CD4-positive, alpha-beta T cell treated with Interleukin-6 at 100 ng/mL for 8 hours (primary cell): ENCODE measurements around the gene INKA2.
"Not testable (repeated sequence)": the region's sequence is repeated elsewhere in the genome, so short reads cannot be mapped to it uniquely, and the experiment has no call there.

ENCODE experiments used
- DNase-seq: peaks from one replicate; pipeline ENCODE4 v3.0.0-alpha.2; 2020; ENCODE audit warnings: mixed read lengths, low spot score

Gene INKA2

DNA sequence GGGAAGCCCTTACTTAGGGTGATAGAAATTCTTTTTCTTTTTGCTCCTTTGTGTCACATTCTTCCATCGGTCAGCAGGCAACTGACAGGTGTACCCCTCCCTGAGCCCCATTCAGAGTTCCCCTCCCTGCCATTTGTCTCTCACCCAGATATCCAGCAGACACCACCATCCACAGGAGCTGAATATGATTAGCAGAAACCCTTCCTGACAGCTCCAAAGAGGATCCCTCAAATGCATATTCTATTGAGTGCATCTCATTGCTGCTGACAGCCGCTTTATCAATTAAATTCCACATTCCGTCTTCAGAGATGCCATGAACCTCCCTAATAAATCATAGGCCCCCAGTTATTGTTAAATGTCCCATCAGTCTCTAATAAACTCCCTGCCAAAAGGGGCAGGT lies 10.4 kb upstream of the INKA2 start:
- no peak for DNase-seq

GRCh38 chr1:111747947-111748346 lies 8.8 kb upstream of the INKA2 start:
- no peak for DNase-seq

GRCh38 chr1:111747282-111747734 lies 8.1 kb upstream of the INKA2 start:
- peak; percentile 77 for DNase-seq

DNA sequence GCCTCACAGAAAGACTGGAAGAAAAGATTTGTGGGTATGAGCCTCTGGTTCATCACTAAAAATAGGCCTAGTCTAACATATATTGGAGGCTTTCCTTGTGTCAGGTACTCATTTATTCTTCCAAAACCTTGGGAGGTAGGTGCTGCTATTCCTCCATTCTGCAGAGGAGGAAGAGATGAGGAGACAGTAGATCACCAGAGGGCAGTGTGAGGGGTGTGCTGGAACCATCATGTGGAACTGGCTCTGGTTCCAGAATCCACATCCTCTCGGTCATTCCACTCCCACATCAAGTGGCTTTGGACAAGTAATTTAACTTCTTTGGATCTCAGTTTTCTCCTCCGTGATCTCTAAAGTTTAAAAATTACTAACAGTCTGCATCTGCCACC lies 7.4 kb upstream of the INKA2 start:
- no peak for DNase-seq

DNA sequence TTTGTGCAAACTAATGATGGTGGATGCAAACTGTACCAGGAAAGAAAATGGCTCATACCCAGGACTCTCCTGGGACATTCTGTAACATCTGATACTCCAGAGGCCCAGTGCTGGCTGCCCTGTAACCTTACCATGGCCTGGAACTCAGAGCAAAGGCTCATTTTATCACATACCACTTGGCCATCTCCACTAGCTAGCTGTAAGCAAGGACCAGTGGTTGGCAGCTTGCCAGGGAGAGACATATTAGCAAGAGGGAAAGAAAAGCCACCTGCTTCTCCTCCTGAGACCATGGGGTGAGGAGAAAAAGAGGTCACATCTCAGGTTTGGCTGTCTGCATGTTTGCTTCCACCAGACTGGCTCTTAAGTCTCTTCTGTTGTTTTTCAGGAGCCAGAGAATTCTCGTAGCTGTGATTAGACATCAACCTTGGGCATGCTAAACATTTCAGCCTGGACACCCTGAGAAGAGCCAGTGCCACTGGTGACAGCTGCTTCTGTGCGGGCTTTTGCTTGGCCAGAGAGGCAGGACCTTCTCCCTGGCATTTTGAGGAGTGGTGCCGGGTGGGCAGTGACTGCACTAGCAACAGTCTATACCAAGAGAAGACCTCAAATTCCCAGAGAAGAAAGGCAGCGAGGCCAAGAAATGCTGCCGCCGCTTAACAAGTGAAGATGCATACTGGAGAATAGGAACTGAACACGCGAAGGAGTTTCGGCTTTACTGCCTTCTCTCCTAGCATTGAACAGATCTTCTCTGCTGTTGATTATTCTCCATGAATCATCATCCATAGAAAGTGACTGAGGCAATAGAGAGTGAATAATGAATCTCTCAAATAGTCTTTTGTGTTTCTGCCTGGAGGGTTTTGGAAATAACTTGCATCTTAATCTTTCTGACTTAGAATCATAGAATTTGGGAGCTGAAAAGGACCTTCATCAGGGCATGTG lies 6.7 kb upstream of the INKA2 start:
- DNase-seq = no peak

- DNase-seq = no peak
These were observed 4.5 kb upstream of the INKA2 start for GRCh38 chr1:111743679-111744101.

- no peak for DNase-seq
These were observed 3.8 kb upstream of the INKA2 start for GRCh38 chr1:111742938-111743549.

DNA sequence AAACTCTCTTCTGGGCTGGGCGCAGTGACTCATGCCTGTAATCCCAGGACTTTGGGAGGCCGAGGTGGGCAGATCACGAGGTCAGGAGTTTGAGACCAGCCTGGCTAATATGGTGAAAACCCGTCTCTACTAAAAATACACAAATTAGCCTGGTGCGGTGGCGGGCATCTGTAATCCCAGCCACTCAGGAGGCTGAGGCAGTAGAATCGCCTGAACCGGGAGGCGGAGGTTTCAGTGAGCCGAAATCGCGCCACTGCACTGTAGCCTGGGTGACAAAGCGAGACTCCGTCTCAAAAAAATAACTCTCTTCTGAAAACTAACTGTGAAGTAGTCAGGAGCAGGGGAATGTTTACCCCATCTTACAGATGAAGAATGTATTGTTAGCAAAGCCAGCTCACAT lies 3.1 kb upstream of the INKA2 start:
- DNase-seq = not testable (repeated sequence)

GRCh38 chr1:111739925-111740765 lies 950 bp upstream of the INKA2 start:
- no peak for DNase-seq

- peak; percentile 21 for DNase-seq
These were observed 580 bp downstream of the INKA2 start for GRCh38 chr1:111738436-111739193.

- no peak for DNase-seq
These were observed 1.1 kb downstream of the INKA2 start for GRCh38 chr1:111738133-111738435.

DNA sequence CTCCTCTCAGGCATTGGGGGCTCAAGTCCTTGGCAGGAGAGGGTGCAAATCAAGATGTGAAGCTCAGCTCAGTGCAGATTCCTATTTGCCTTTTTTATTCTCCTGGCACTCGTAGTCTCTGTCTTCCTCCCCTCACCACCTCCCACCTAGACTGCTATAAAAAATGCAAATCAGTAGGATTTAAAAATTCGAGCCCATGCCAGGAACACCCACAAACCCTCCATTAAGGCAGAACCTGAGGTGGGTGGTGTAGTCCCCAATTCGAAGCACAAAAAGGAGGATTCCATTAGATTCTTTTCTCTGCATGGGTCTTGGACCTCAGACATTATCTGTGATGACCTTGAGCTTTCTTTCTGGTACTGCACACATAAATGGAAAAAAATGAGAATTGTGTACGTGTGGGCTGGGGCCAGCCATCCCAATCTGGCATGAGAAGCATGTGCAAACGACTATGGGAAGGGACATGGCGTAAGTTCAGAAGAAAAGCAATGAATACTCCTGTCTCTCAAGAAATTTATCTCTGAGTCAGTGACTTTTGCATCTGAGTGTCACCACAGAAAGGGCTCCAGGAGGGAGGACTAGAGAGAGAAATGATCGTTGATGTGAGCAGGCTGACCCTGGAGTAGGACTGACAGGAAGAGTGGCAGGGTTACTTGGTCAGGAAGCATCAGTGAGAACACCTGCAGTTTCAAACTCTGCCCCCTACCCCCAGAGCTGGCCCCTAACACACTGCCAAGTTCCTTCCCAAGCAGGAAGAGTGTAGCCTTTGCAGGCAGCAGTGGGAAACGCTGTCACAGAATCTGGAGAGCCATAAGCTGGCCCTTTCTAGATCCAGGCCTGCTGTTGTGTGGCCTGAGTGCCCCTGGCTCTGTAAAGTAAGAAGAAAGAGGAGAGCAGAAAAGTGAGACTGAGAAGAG lies 1.7 kb downstream of the INKA2 start:
- no peak for DNase-seq

- DNase-seq = no peak
These were observed 2.5 kb downstream of the INKA2 start for GRCh38 chr1:111736548-111737215.

GRCh38 chr1:111735858-111736544 lies 3.2 kb downstream of the INKA2 start:
- no peak for DNase-seq

DNA sequence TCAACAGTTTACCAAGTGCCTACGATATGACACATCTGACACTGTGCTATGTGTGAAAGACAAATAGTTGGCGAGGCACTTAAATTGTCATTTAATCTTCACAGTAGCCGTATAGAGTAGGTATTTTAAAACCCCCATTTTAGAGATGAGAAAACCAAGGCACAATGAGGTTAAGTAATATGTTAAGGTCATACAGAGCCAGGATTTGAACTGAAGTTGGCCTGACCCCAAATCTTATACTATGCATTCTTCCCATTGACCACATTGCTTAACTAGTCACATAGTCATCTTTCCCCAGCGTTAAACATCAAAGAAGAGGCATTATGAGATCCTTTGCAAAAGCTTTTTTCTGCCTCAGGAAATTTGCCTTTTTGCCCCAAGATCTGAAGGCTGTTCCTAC lies 3.9 kb downstream of the INKA2 start:
- no peak for DNase-seq

DNA sequence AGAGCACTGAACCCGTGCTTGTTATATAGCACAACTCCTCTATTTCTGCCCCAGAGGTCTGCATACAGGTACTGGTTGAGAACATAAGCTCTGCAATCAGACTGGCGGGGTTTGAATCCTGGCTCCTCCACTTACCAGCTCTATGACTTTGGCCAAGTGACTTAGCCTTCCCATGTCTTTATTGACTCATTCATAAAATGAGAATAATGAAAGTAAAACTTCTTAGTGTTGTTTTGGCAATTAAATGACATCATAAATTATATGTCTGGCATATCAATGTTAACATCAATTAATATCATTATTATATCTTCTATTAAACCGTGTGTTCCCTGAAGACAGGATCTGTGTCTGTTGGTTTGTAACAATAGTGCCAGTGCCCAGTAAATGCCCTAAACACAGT lies 4.3 kb downstream of the INKA2 start:
- DNase-seq = no peak

DNA sequence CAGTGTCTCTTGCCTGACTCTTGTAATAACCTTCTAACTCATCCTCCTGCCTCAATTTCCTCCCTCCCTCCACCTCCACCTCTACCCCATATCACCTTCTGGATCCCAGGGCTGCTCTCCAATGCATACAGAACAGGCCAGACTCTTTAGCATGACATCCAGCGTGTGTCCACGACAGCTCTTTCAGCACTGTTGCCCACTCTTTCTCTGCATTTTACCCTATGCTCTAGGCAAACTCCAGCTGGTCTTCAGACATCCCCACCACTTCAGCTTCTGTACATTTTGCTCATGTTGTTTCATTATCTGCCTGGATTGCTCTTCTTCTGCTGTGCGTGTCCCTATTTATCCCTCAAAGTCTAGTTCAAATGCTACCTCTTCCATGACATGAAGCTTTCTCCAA lies 4.8 kb downstream of the INKA2 start:
- DNase-seq = no peak

- DNase-seq = no peak
These were observed 5.2 kb downstream of the INKA2 start for GRCh38 chr1:111733992-111734341.

DNA sequence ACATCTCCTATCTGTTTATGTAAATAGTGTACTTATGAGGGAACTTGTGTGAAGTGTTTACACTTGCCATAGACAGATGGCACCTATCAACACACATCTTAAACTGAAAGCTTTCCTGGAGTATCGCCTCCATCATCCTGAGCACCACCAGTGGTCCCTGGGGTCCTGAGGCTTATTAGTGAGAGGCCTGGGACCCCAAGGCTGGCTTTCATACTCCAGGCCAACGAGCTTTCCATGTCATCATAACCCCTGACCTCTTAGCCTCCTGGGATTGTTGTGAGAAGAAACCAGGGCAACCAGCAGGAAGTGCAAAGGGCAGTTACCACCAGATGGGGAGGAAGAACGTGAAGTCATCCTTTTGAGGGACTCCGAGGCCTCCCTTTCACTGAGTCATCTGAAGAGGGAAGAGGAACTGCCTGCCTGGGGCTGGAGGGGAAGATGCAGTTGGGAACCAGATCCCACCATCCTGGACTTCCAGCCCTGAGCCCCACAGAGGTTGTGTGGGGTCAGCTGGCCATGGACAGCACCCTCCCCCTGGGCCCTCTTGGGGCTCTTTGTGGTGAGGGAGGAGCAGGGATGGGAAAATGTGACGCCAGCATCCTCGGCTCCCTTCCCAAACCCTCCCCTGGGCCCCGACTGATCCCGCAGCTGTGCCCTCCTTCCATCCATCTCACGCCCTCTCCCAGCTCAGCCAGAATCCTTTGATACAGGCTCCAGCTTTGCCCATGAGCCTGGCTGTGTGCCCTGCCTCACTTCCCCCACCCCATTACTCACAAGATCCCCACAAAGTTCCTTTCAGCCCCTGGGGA lies 5.8 kb downstream of the INKA2 start:
- no peak for DNase-seq
